Measurements from ENCODE around the gene STXBP4.

DNA sequence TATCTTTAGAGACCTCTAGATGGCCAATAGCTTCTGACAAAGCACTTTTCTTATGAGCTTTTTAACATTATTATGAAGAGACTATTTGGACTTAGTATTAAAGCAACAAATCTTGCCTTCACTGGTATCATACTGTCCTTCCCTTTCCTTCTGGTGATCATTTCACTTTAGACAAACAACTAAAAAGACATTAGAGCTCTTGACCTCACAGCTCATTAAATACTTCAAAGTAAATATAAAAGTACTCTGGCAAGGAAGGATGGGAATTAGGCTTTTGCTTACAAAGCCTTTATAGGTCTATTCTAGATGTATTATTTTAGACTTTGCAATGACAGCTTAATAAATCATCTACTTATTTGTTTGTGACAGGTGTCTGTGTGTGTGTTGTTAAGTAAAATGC lies 11.1 kb downstream of the STXBP4 start:
- TF ChIP-seq, protein P1, sequence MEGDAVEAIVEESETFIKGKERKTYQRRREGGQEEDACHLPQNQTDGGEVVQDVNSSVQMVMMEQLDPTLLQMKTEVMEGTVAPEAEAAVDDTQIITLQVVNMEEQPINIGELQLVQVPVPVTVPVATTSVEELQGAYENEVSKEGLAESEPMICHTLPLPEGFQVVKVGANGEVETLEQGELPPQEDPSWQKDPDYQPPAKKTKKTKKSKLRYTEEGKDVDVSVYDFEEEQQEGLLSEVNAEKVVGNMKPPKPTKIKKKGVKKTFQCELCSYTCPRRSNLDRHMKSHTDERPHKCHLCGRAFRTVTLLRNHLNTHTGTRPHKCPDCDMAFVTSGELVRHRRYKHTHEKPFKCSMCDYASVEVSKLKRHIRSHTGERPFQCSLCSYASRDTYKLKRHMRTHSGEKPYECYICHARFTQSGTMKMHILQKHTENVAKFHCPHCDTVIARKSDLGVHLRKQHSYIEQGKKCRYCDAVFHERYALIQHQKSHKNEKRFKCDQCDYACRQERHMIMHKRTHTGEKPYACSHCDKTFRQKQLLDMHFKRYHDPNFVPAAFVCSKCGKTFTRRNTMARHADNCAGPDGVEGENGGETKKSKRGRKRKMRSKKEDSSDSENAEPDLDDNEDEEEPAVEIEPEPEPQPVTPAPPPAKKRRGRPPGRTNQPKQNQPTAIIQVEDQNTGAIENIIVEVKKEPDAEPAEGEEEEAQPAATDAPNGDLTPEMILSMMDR (IDR thresholded peaks at IDR 0.05) = no peak
- TF ChIP-seq TAF1 (IDR thresholded peaks at IDR 0.05; ENCODE audit: borderline replicate concordance, low read depth, low read length) (no peak), RXRA (IDR thresholded peaks at IDR 0.05; ENCODE audit: borderline replicate concordance, low read depth) (no peak), POLR2AphosphoS5 (IDR thresholded peaks at IDR 0.05; ENCODE audit: low read depth, low read length) (no peak), ELF1 (IDR thresholded peaks at IDR 0.05) (no peak), CHD2 (IDR thresholded peaks at IDR 0.05; ENCODE audit: low read length, partially characterized antibody) (no peak)
- TF ChIP-seq, protein P2, sequence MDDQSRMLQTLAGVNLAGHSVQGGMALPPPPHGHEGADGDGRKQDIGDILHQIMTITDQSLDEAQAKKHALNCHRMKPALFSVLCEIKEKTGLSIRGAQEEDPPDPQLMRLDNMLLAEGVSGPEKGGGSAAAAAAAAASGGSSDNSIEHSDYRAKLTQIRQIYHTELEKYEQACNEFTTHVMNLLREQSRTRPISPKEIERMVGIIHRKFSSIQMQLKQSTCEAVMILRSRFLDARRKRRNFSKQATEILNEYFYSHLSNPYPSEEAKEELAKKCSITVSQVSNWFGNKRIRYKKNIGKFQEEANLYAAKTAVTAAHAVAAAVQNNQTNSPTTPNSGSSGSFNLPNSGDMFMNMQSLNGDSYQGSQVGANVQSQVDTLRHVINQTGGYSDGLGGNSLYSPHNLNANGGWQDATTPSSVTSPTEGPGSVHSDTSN (IDR thresholded peaks at IDR 0.05) = no peak
- TF ChIP-seq, protein P3, sequence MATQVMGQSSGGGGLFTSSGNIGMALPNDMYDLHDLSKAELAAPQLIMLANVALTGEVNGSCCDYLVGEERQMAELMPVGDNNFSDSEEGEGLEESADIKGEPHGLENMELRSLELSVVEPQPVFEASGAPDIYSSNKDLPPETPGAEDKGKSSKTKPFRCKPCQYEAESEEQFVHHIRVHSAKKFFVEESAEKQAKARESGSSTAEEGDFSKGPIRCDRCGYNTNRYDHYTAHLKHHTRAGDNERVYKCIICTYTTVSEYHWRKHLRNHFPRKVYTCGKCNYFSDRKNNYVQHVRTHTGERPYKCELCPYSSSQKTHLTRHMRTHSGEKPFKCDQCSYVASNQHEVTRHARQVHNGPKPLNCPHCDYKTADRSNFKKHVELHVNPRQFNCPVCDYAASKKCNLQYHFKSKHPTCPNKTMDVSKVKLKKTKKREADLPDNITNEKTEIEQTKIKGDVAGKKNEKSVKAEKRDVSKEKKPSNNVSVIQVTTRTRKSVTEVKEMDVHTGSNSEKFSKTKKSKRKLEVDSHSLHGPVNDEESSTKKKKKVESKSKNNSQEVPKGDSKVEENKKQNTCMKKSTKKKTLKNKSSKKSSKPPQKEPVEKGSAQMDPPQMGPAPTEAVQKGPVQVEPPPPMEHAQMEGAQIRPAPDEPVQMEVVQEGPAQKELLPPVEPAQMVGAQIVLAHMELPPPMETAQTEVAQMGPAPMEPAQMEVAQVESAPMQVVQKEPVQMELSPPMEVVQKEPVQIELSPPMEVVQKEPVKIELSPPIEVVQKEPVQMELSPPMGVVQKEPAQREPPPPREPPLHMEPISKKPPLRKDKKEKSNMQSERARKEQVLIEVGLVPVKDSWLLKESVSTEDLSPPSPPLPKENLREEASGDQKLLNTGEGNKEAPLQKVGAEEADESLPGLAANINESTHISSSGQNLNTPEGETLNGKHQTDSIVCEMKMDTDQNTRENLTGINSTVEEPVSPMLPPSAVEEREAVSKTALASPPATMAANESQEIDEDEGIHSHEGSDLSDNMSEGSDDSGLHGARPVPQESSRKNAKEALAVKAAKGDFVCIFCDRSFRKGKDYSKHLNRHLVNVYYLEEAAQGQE (IDR thresholded peaks at IDR 0.05; ENCODE audit: low read depth, low read length) = no peak
